Spleen (tissue), 11 donors: ENCODE results near the gene RHBDF2. TPM values are rescaled to one million over a fixed set of nuclear protein-coding genes. Genes with fewer than 3 reads are reported as not detected.

Experiments used
- DNase-seq: peaks from one replicate; pipeline ENCODE4 v3.0.0-alpha.2; 2020
- H3K27ac ChIP-seq, 8 donors: fragments of 200-600 bp; sonication (generic) in 7 of 8; 1 replicate in 4 of 8; 2 replicates in 4 of 8; pipeline versions ENCODE4 v1.5.0 to v1.8.0; 2016 to 2021; ENCODE audit warnings: inconsistent platforms in 4 of 8, mild to moderate bottlenecking in 4 of 8, moderate library complexity in 1 of 8
- H3K27me3 ChIP-seq, 7 donors: fragments of 200-600 bp; sonication (generic) in 6 of 7; replicated peaks in 1 of 7; 1 replicate in 4 of 7; 2 replicates in 3 of 7; pipeline versions ENCODE4 v1.5.0 to v1.8.0; 2016 to 2021; ENCODE audit warnings: inconsistent platforms in 3 of 7, mild to moderate bottlenecking in 1 of 7
- H3K36me3 ChIP-seq, 6 donors: fragments of 200-600 bp; sonication (generic) in 5 of 6; 1 replicate in 4 of 6; 2 replicates in 2 of 6; pipeline versions ENCODE4 v1.5.0 to v1.8.0; 2016 to 2021; ENCODE audit warnings: inconsistent platforms in 2 of 6
- H3K4me1 ChIP-seq, 6 donors: fragments of 200-600 bp; sonication (generic) in 5 of 6; 1 replicate in 3 of 6; 2 replicates in 3 of 6; pipeline versions ENCODE4 v1.5.0 to v1.8.0; 2016 to 2021; ENCODE audit warnings: inconsistent platforms in 3 of 6
- H3K4me3 ChIP-seq, 8 donors: fragments of 200-600 bp; sonication (generic) in 7 of 8; 1 replicate in 4 of 8; 2 replicates in 4 of 8; pipeline versions ENCODE4 v1.5.0 to v1.8.0; 2016 to 2021; ENCODE audit warnings: inconsistent platforms in 4 of 8, mild to moderate bottlenecking in 4 of 8, moderate library complexity in 2 of 8
- H3K9me3 ChIP-seq, 8 donors: fragments of 200-600 bp; sonication (generic) in 7 of 8; 1 replicate in 4 of 8; 2 replicates in 4 of 8; pipeline versions ENCODE4 v1.5.0 to v1.8.0; 2016 to 2021; ENCODE audit warnings: inconsistent platforms in 4 of 8
- CTCF ChIP-seq, 11 experiments: fragments of 200-600 bp in 7 of 11; fragments of 450-650 bp in 4 of 11; sonication (generic) in 4 of 11; IDR thresholded peaks in 8 of 11; conservative IDR thresholded peaks in 3 of 11; 1 replicate in 7 of 11; 2 replicates in 4 of 11; pipeline versions ENCODE4 v1.4.0 to v1.8.0; 2016 to 2021; ENCODE audit warnings: antibody characterized with exemption in 11 of 11, inconsistent platforms in 4 of 11, mild to moderate bottlenecking in 1 of 11
- POLR2A ChIP-seq, 3 donors: fragments of 450-650 bp; IDR thresholded peaks; one replicate each; pipeline ENCODE4 v1.5.1; 2017; ENCODE audit warnings: antibody characterized with exemption in 3 of 3, mild to moderate bottlenecking in 1 of 3
- POLR2AphosphoS5 ChIP-seq, 3 donors: sonication (generic); formaldehyde crosslinking; IDR thresholded peaks; one replicate each; pipeline ENCODE4 v1.5.1; 2017; ENCODE audit warnings: antibody characterized with exemption in 3 of 3
- whole genome bisulfite sequencing, 5 donors: extraction: QIAGEN DNeasy Blood & Tissue Kit in 3 of 5; methylation state at CpG; one replicate each; pipeline versions ENCODE4 v1.1.5 to v1.1.7; 2013 to 2018; 5-methylcytosine and 5-hydroxymethylcytosine counted together
- intact Hi-C: fragments of 100-400 bp; cut with DNase I; formaldehyde crosslinking; loops from one replicate; pipeline ENCODE4 v1.15.0; 2023; ENCODE audit warnings: low total_unique reads
- polyA plus RNA-seq, 3 donors: library from polyadenylated mRNA; stranded (reverse); fragments of 200-250 nt; gene quantifications; one replicate each; pipeline ENCODE4 v1.2.1, GENCODE V29; 2013
- total RNA-seq, 7 donors: library from RNA; depleted of rRNA in 3 of 7; stranded (reverse); fragments of >200 nt in 3 of 7; fragmentation: NEBNext Ultra II Directional in 4 of 7; extraction: Animal tissue kit (Norgen Biotek cat#: 25700) in 4 of 7; gene quantifications; one replicate each; pipeline versions ENCODE4 v1.1.0 to v1.2.1, GENCODE V29; 2016 to 2021
- donor health status: healthy with polysubstance abuse.
- donor health status: DM: no; HTN: no; CAD: no; lungs with moderate emphysema.
- donor health status: DM: no; HTN: no; CAD: no.
- donor health status: Bipolar disorder and iron deficiency.
- donor health status: healthy.
- donor health status: DM: no; HTN: no; CAD: no.
- donor health status: DM: yes; HTN: yes; CAD: no.

Gene RHBDF2
- total and polyA plus RNA-seq, 10 donors = 31.4 to 147 (median 97.9) TPM

GRCh38 chr17:76440751-76441362, 60.4 kb downstream of the RHBDF2 start:
- Histone ChIP-seq H3K4me1 (peaks cover 5 to 79% (median 46%) of the 10 kb centered on the region in 6 donors), H3K9me3 (no peaks in the 10 kb centered on the region), H3K36me3 (no peaks in the 10 kb centered on the region), H3K4me3 (no peak overlapping the region), H3K27me3 (no peaks in the 10 kb centered on the region), H3K27ac (no peak overlapping the region)
- TF ChIP-seq POLR2AphosphoS5 (IDR thresholded peaks at IDR 0.05) (no peak), POLR2A (IDR thresholded peaks at IDR 0.05) (no peak), CTCF (IDR thresholded peaks at IDR 0.05 in 8 of 11, conservative IDR thresholded peaks at IDR 0.05 in 3 of 11) (no peak)
- WGBS, 5 donors = 85 to 100% (median 92%) methylated on average over 2 of the region's 2 CpGs
- intact Hi-C loops = no loop called here
- DNase-seq = no peak

GRCh38 chr17:76439314-76439928, 61.8 kb downstream of the RHBDF2 start:
- DNase-seq = no peak
- Histone ChIP-seq H3K4me1 (peaks cover 0 to 72% (median 32%) of the 10 kb centered on the region in 6 donors), H3K4me3 (no peak overlapping the region), H3K27ac (no peak overlapping the region), H3K27me3 (no peaks in the 10 kb centered on the region), H3K9me3 (no peaks in the 10 kb centered on the region), H3K36me3 (peaks cover 0 to 6% (median 0%) of the 10 kb centered on the region in 6 donors)
- intact Hi-C loops = no loop called here
- no peak for TF ChIP-seq POLR2AphosphoS5 (IDR thresholded peaks at IDR 0.05)
- no peak for TF ChIP-seq POLR2A (IDR thresholded peaks at IDR 0.05)
- no peak for TF ChIP-seq CTCF (IDR thresholded peaks at IDR 0.05 in 8 of 11, conservative IDR thresholded peaks at IDR 0.05 in 3 of 11)
- 79 to 88% (median 80%) methylated on average over 6 of the region's 6 CpGs for WGBS, 5 donors

GRCh38 chr17:76438906-76439305, 62.3 kb downstream of the RHBDF2 start:
- no peaks in the 10 kb centered on the region for H3K9me3 ChIP-seq
- no peak for DNase-seq
- H3K4me3 ChIP-seq = no peak overlapping the region

More at GRCh38 chr17:76438906-76439305, 62.3 kb downstream of the RHBDF2 start:
- intact Hi-C loops = no loop called here
- peaks cover 0 to 10% (median 0%) of the 10 kb centered on the region in 6 donors for H3K36me3 ChIP-seq
- 91 to 97% (median 93%) methylated on average over 9 of the region's 9 CpGs for WGBS, 5 donors
- no peaks in the 10 kb centered on the region for H3K27me3 ChIP-seq
- TF ChIP-seq POLR2AphosphoS5 (IDR thresholded peaks at IDR 0.05) (no peak), CTCF (IDR thresholded peaks at IDR 0.05 in 8 of 11, conservative IDR thresholded peaks at IDR 0.05 in 3 of 11) (no peak), POLR2A (IDR thresholded peaks at IDR 0.05) (no peak)
- H3K27ac ChIP-seq = no peak overlapping the region
- H3K4me1 ChIP-seq = peaks cover 0 to 72% (median 30%) of the 10 kb centered on the region in 6 donors
